Measurements from ENCODE around the gene BABAM1.
"Not testable (repeated sequence)": the region's sequence is repeated elsewhere in the genome, so short reads cannot be mapped to it uniquely, and the experiment has no call there.

Gene BABAM1

DNA sequence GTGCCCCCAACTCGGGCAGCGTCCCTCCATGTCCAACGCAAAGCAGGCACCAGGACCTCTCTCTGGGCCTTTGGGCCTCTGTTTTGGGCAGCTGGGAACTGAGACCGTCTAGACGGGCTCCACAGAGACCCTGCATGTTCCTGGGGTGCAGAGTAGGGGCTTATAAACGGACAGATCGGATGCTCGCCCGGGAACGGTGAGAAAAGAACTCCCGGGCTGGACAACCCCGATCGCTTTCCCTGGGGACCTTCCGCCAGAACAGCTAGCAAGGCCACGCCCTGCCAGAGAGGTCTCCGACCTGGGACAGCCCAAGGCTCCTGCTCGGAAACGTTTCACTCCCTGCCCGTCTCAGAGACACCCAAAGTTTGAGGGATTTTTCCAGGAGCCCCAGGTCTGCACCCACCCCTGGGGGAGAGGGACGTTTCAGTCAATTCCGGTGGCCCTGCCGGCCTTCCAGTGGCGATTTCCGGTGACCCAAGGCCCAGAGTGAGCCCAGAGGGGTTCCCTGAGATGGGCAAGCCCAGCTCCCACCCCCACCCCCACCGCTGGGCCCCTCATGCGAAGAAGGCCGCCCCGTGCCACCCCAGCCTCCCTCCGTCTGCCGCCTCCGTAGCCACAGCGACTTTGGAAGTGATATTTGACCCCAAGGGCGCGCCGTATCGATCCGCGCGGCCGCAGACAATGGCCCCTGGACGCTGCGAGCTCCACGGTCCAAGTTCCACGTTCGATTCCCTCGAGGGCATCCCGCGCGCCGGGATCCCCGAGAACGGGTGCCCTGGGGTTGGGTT, 23.2 kb upstream of the BABAM1 start:
- DNase-seq = no peak

GRCh38 chr19:17244618-17245534, 22.4 kb upstream of the BABAM1 start:
- DNase-seq = no peak

- DNase-seq = no peak
Observed at GRCh38 chr19:17245535-17245984, 21.7 kb upstream of the BABAM1 start, which contains the start of gene NR2F6. Gene NR2F6 (minus strand): TSS chr19:17245919. CDS start chr19:17245220, 699 bp downstream.

GRCh38 chr19:17246681-17247425, 20.4 kb upstream of the BABAM1 start:
- DNase-seq = no peak

DNA sequence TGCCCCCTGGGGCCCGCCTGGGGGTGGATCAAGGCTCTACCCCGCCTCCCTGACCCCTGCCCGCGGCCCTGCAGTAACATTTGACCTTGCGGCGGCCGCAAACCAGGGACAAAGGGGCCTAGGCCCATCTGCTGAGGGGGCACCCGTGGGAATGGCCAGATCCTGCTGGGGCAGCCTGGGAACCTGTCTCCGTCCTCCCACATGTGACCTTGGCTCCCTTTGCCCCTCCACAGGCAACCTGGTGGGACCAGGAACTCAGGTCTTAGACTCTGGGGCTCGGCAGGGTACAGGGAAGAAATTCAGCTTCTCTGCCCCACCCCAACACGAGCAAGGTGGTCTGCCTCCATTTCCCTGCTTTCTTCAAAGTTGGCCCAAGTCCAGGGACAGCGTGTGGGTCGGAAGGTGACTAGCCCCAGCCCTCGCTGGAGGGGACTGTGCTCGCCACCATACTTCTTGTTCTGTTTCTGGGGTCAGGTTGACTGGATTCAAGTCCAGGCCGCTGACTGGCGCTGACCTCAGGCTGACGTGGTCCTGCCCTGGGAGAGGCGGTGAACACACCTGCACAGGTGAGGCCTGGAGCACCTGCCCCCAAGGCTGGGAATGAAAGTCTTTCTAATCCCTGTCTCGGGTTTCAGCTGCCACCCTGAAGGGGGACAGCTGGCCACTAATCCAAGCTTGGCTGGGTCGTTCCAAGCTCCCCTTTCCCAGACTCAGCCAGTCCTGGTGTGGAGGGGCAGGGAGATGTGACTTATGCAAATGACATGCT, 19.0 kb upstream of the BABAM1 start:
- DNase-seq = no peak

- DNase-seq = no peak
Observed at GRCh38 chr19:17249887-17250548, 17.2 kb upstream of the BABAM1 start.

DNA sequence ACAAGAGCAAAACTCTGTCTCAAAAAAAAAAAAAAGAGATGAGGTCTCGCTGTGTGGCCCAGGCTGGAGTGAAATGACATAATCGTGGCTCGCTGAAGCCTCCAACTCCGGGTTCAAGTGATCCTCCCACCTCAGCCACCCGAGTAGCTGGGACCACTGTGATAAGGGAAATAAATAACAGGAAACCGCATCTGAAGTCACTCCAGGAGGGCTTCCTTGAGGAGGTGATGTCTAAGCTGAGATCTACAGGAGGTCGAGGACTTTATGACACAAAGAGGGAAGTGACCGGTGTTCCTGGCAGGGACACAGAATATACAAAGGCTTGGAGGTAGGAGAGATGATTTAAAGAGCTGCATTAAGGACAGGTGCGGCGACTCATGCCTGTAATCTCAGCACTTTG, 12.6 kb upstream of the BABAM1 start:
- DNase-seq = no peak

DNA sequence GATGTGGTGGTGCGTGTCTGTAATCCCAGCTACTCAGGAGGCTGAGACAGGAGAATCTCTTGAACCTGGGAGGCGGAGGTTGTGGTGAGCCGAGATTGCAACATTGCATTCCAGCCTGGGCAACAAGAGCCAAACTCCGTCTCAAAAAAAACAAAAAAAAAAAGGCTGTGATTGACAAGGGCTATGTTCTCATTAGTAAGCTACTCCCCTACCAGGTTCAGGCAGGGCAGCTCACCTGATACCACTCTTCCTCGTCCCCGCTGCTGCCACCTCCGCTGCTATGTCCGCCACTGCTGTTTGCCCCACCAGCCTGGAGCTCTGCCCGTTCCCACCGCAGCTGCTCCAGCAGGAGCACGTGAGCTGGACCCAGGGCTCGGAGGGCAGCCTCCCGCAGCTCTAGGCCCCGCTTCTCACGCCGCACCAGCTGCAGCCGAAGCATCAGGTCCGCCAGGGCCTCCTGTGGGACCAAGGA, 12.1 kb upstream of the BABAM1 start:
- DNase-seq = no peak

GRCh38 chr19:17256130-17256529, 11.1 kb upstream of the BABAM1 start:
- no peak for DNase-seq

DNA sequence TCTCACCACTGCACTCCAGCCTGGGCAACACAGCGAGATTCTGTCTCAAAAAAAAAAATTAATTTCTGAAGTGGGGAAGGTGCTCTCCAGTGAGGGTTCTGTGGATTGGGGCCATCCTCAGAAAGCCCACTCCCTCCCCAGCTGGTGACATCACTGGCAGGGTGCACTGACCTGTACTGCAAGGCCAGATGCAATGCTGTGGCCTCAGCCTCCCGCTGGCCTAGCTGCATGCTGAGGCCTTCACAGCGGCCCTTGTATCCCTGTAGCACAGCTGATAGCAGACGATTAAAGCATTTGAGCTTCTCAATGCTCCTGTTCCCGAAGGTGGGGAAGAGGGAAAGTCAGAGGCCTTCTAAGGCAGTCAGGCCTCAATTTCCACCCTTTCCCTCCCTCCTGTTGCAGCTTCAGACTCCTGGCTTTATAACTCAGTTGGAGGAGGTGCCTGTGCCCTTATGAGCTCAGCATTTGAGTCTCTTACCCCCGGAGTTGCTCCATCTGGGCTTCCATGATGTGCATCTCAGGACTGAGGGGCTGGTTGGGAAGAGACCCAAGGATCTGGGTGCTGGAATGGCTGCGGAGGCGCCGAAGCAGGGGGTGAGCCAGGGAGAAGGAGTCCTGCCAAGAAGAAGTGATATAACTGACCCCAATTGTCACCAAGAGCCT, 8.0 kb upstream of the BABAM1 start:
- no peak for DNase-seq

- DNase-seq = no peak
Observed at GRCh38 chr19:17259934-17260333, 7.3 kb upstream of the BABAM1 start.

DNA sequence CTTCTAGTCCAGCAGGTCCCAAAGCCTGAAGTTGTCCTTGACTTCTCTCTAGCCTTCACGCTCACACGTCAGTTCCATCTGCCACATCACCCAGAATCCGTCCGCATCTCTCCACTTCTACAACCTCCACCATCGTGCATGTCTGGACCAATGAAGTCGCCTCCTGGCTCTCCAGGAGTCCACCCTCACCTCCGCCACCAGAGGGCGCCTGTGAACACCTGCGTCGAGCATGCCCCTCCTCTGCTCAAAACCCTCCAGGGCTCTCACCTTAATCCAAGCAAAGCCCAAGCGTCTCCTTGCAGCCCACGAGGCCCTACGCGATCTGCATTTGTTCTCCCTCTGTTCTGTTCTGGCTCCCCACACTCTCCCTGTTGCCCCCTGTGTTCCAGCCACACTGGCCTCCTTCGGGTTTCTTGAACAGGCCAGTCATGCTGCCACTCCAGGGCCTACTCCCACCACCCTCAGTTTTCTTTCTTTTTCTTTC, 6.4 kb upstream of the BABAM1 start:
- peak; percentile 83 for DNase-seq

DNA sequence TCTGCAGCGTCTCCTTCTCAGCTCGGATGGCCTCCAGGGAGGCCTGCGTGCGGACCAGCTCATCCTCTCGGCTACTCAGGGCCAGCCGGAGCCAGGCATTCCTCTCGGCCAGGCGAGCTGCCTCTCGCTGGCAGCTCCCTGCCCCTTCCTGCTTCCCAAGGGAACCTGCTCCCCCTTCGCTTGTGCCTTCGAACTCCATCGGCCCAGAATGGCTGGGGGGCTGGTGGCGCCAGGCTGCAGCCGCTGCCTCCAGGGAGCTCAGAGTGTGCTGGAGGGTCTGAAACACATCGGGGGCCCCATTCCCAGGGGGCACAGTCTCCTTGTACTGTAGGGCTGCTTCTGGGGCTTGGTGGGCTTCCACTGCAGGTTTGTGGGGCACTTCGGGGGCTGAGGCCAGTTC, 4.7 kb upstream of the BABAM1 start:
- DNase-seq = no peak

- no peak for DNase-seq
Observed at GRCh38 chr19:17263712-17264640, 3.3 kb upstream of the BABAM1 start.

GRCh38 chr19:17264641-17264979, 2.6 kb upstream of the BABAM1 start, which contains the start of gene USHBP1:
Gene USHBP1 (minus strand): TSS chr19:17264745. CDS start chr19:17264299, 446 bp downstream.
- no peak for DNase-seq

DNA sequence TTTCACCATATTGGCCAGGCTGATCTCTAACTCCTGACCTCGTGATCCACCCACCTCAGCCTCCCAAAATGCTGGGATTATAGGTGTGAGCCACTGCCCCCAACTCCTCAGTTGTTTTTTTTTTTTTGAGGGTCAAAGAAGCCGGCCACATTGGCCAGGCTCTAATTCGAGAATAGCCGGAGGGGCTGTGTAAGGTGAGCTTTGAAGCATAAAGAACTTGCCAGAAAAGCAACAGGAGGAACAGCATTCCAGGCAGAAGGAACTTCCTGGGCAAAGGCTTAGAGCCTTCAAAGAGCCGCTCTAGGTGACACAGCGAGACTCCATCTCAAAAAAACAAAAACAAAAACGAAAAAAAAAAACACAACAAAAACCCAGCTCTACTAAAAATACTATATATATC, 1.2 kb upstream of the BABAM1 start:
- DNase-seq = no peak

DNA sequence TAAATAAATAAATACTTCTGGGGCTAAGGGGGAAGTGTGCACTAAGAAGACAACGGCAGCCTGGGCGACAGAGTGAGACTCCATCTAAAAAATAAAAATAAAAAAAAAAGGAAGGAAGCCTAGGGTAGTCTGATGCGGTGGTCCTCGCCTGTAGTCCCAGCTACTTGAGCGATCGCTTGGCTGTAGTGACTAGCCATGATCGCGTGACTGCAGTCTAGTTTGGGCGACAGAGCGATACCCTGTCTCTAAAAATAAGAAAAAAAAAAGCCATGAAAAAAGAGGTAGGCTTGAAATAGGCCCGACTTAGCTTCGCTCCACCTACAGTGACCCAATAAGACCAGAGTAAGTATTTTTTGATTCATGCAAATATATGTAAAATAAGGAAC, 661 bp upstream of the BABAM1 start:
- no peak for DNase-seq

- DNase-seq = no peak
Observed at GRCh38 chr19:17268754-17269153, 1.5 kb downstream of the BABAM1 start.

DNA sequence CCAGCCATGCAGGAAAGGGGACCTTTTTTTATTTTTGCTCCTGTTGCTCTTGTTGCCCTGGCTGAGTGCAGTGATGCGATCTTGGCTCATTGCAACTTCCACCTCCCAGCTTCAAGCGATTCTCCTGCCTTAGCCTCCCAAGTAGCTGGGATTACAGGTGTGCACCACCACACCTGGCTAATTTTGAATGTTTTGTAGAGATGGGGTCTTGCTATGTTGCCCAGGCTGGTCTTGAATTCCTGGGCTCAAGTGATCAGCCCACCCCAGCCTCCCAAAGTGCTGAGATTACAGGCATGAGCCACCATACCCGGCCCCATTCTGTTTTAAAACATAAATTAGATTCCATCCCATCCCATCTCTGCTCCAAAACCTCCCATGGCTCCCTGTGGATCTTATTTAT, 7.6 kb downstream of the BABAM1 start:
- not testable (repeated sequence) for DNase-seq

All from NCI-H1048 (cell line).